Middle frontal gyrus (tissue), 1 donor: ENCODE results near the gene ARIH1.
A peak's percentile ranks its signal among the peaks of the same experiment; 100 is the strongest.
"Not testable (repeated sequence)": the region's sequence is repeated elsewhere in the genome, so short reads cannot be mapped to it uniquely, and the experiment has no call there.

Source experiments
- DNase-seq: peaks from one replicate; pipeline ENCODE4 v3.0.0-alpha.2; 2015; ENCODE audit warnings: low spot score; ENCODE audit errors: extremely low spot score

Gene ARIH1

GRCh38 chr15:72593838-72594237 is 119.7 kb downstream of the ARIH1 start:
- DNase-seq, result no peak

- no peak for DNase-seq
Observed at GRCh38 chr15:72599855-72600464, 125.8 kb downstream of the ARIH1 start.

GRCh38 chr15:72604794-72605193 is 130.7 kb downstream of the ARIH1 start:
- DNase-seq, result no peak

- DNase-seq, result not testable (repeated sequence)
Observed at GRCh38 chr15:72608084-72608483, 134.0 kb downstream of the ARIH1 start.

GRCh38 chr15:72609862-72610261 is 135.7 kb downstream of the ARIH1 start:
- DNase-seq, result no peak

- DNase-seq, result not testable (repeated sequence)
Observed at GRCh38 chr15:72612324-72612723, 138.2 kb downstream of the ARIH1 start.

GRCh38 chr15:72614810-72615532 is 140.8 kb downstream of the ARIH1 start:
- DNase-seq, result no peak

GRCh38 chr15:72615533-72616233 is 141.6 kb downstream of the ARIH1 start:
- not testable (repeated sequence) for DNase-seq

GRCh38 chr15:72616491-72617210 is 142.5 kb downstream of the ARIH1 start:
- DNase-seq, result no peak

- DNase-seq, result not testable (repeated sequence)
Observed at GRCh38 chr15:72623854-72624253, 149.7 kb downstream of the ARIH1 start.

GRCh38 chr15:72626153-72626552 is 152.0 kb downstream of the ARIH1 start:
- DNase-seq, result not testable (repeated sequence)

- not testable (repeated sequence) for DNase-seq
Observed at GRCh38 chr15:72628249-72629067, 154.3 kb downstream of the ARIH1 start.

- DNase-seq, result not testable (repeated sequence)
Observed at GRCh38 chr15:72629068-72629570, 155.0 kb downstream of the ARIH1 start.

- DNase-seq, result peak; percentile 69
Observed at GRCh38 chr15:72636519-72637282, 162.6 kb downstream of the ARIH1 start.

GRCh38 chr15:72639759-72640483 is 165.8 kb downstream of the ARIH1 start:
- not testable (repeated sequence) for DNase-seq

- not testable (repeated sequence) for DNase-seq
Observed at GRCh38 chr15:72642271-72642670, 168.1 kb downstream of the ARIH1 start.

GRCh38 chr15:72648631-72649253 is 174.6 kb downstream of the ARIH1 start:
- DNase-seq, result not testable (repeated sequence)
